H9 (cell line): Measurements from ENCODE around the gene LRMDA. TPM values are rescaled to one million over a fixed set of nuclear protein-coding genes. Genes with fewer than 3 reads are reported as not detected.

ENCODE experiments used
- DNase-seq: peaks from one replicate; pipeline ENCODE4 v3.0.0-alpha.2; 2017
- H2AFZ ChIP-seq: one replicate; pipeline ENCODE4 v1.6.1; 2013; ENCODE audit warnings: mild to moderate bottlenecking, low read length, control low read depth, moderate library complexity
- H2AK5ac ChIP-seq: 2 replicates; pipeline ENCODE4 v1.6.1; 2013; ENCODE audit warnings: low read length, control low read depth, mixed read lengths; ENCODE audit not compliant: insufficient read length
- H2BK120ac ChIP-seq: one replicate; pipeline ENCODE4 v1.6.1; 2013; ENCODE audit warnings: low read depth, mild to moderate bottlenecking, low read length, control low read depth, inconsistent platforms; ENCODE audit not compliant: poor library complexity, severe bottlenecking
- H2BK12ac ChIP-seq: 2 replicates; pipeline ENCODE4 v1.6.1; 2013; ENCODE audit warnings: low read length, control low read depth, mixed read lengths, low read depth; ENCODE audit not compliant: insufficient read length
- H2BK15ac ChIP-seq: 2 replicates; pipeline ENCODE4 v1.6.1; 2013; ENCODE audit warnings: low read depth, low read length, control low read depth
- H2BK20ac ChIP-seq: one replicate; pipeline ENCODE4 v1.6.1; 2013; ENCODE audit warnings: low read depth, mild to moderate bottlenecking, low read length, control low read depth, inconsistent platforms; ENCODE audit not compliant: poor library complexity, severe bottlenecking
- H2BK5ac ChIP-seq: 2 replicates; pipeline ENCODE4 v1.6.1; 2013; ENCODE audit warnings: low read length, control low read depth, mixed read lengths; ENCODE audit not compliant: insufficient read length
- H3K14ac ChIP-seq: 2 replicates; pipeline ENCODE4 v1.6.1; 2013; ENCODE audit warnings: low read length, control low read depth; ENCODE audit not compliant: insufficient read depth
- H3K18ac ChIP-seq: 2 replicates; pipeline ENCODE4 v1.6.1; 2013; ENCODE audit warnings: low read depth, mild to moderate bottlenecking, mixed read lengths, low read length, control low read depth; ENCODE audit not compliant: insufficient read length
- H3K23ac ChIP-seq: 2 replicates; pipeline ENCODE4 v1.6.1; 2013; ENCODE audit warnings: low read length, control low read depth, mixed read lengths, low read depth; ENCODE audit not compliant: insufficient read length
- H3K23me2 ChIP-seq: 2 replicates; pipeline ENCODE4 v1.6.1; 2013; ENCODE audit warnings: low read depth, mild to moderate bottlenecking, mixed read lengths, low read length, control low read depth; ENCODE audit not compliant: insufficient read length, poor library complexity, severe bottlenecking
- H3K27ac ChIP-seq: 2 replicates; pipeline ENCODE4 v1.5.1; 2013; ENCODE audit warnings: low read length, control low read depth, mixed read lengths, low read depth; ENCODE audit not compliant: insufficient read length
- H3K27me3 ChIP-seq: 2 replicates; pipeline ENCODE4 v1.6.1; 2013; ENCODE audit warnings: low read length, control low read depth, inconsistent platforms; ENCODE audit not compliant: insufficient read depth
- H3K4ac ChIP-seq: 2 replicates; pipeline ENCODE4 v1.6.1; 2013; ENCODE audit warnings: low read depth, mild to moderate bottlenecking, control low read depth, inconsistent platforms, low read length, moderate library complexity
- H3K4me1 ChIP-seq: 2 replicates; pipeline ENCODE4 v1.6.1; 2013; ENCODE audit warnings: low read length, control low read depth, inconsistent platforms; ENCODE audit not compliant: insufficient read depth
- H3K4me2 ChIP-seq: 2 replicates; pipeline ENCODE4 v1.6.1; 2013; ENCODE audit warnings: low read length, control low read depth, mixed read lengths; ENCODE audit not compliant: insufficient read length, insufficient read depth
- H3K56ac ChIP-seq: 2 replicates; pipeline ENCODE4 v1.6.1; 2013; ENCODE audit warnings: low read depth, mild to moderate bottlenecking, mixed read lengths, low read length, control low read depth; ENCODE audit not compliant: insufficient read length
- H3K79me1 ChIP-seq: 2 replicates; pipeline ENCODE4 v1.6.1; 2013; ENCODE audit warnings: low read depth, mild to moderate bottlenecking, moderate library complexity, low read length, control low read depth, inconsistent platforms; ENCODE audit not compliant: insufficient read depth, poor library complexity, severe bottlenecking
- H3K79me2 ChIP-seq: 2 replicates; pipeline ENCODE4 v1.6.1; 2013; ENCODE audit warnings: low read length, control low read depth, inconsistent platforms; ENCODE audit not compliant: insufficient read depth
- H3K9ac ChIP-seq: 2 replicates; pipeline ENCODE4 v1.6.1; 2013; ENCODE audit warnings: low read length, control low read depth, mixed read lengths; ENCODE audit not compliant: insufficient read length; ENCODE audit errors: extremely low read depth
- H3K9me3 ChIP-seq: one replicate; pipeline ENCODE4 v1.6.1; 2013; ENCODE audit warnings: low read depth, low read length, inconsistent platforms; ENCODE audit not compliant: control insufficient read depth
- H3T11ph ChIP-seq: one replicate; pipeline ENCODE4 v1.6.1; 2013; ENCODE audit warnings: mild to moderate bottlenecking, low read length, control low read depth, inconsistent platforms
- H4K20me1 ChIP-seq: one replicate; pipeline ENCODE4 v1.6.1; 2013; ENCODE audit not compliant: control insufficient read depth, insufficient read length, insufficient read depth
- H4K5ac ChIP-seq: 2 replicates; pipeline ENCODE4 v1.6.1; 2013; ENCODE audit warnings: low read depth, mild to moderate bottlenecking, mixed read lengths, low read length, control low read depth; ENCODE audit not compliant: insufficient read length
- H4K8ac ChIP-seq: replicated peaks from 2 replicates; pipeline ENCODE4 v1.6.1; 2013; ENCODE audit warnings: low read length, control low read depth, mixed read lengths, low read depth; ENCODE audit not compliant: insufficient read length
- H4K91ac ChIP-seq: 2 replicates; pipeline ENCODE4 v1.6.1; 2013; ENCODE audit warnings: low read depth, mild to moderate bottlenecking, moderate library complexity, mixed read lengths, low read length, control low read depth; ENCODE audit not compliant: insufficient read length
- H3K27ac Mint-ChIP-seq, 3 experiments: 2 replicates in 2 of 3; 3 replicates in 1 of 3; pipeline ENCODE4 v1.8.0; 2020 to 2021; ENCODE audit warnings: mixed read lengths in 3 of 3, mild to moderate bottlenecking in 1 of 3, moderate library complexity in 1 of 3
- H3K27me3 Mint-ChIP-seq: 2 replicates; pipeline ENCODE4 v1.8.0; 2021; ENCODE audit warnings: low read depth, mild to moderate bottlenecking, moderate library complexity, mixed read lengths
- H3K36me3 Mint-ChIP-seq, 3 experiments: 2 replicates in 2 of 3; 3 replicates in 1 of 3; pipeline ENCODE4 v1.8.0; 2020 to 2021; ENCODE audit warnings: low read depth in 3 of 3, mixed read lengths in 3 of 3; ENCODE audit not compliant: insufficient read depth in 1 of 3
- H3K4me1 Mint-ChIP-seq, 2 experiments: 2 replicates each; pipeline ENCODE4 v1.8.0; 2020; ENCODE audit warnings: mixed read lengths in 2 of 2
- H3K4me3 Mint-ChIP-seq, 2 experiments: 2 replicates in 1 of 2; 3 replicates in 1 of 2; pipeline ENCODE4 v1.8.0; 2020 to 2021; ENCODE audit warnings: mild to moderate bottlenecking in 2 of 2, mixed read lengths in 2 of 2, moderate library complexity in 1 of 2
- H3K9me3 Mint-ChIP-seq, 2 experiments: 2 replicates in 1 of 2; 3 replicates in 1 of 2; pipeline ENCODE4 v1.8.0; 2020; ENCODE audit warnings: mild to moderate bottlenecking in 2 of 2, mixed read lengths in 2 of 2, moderate library complexity in 1 of 2
- CTCF ChIP-seq: fragments of 200-600 bp; sonication (generic); conservative IDR thresholded peaks from 3 replicates; pipeline ENCODE4 v1.8.0; 2021; ENCODE audit warnings: antibody characterized with exemption, mild to moderate bottlenecking
- WGBS: extraction: QIAGEN DNeasy Blood & Tissue Kit; methylation state at CpG from one replicate; pipeline ENCODE4 v1.1.7; 2013; ENCODE audit warnings: missing lambda C conversion rate, low lambda C conversion rate, mixed read lengths; ENCODE audit not compliant: insufficient read length; ENCODE audit errors: extremely low coverage; 5-methylcytosine and 5-hydroxymethylcytosine counted together
- total RNA-seq: library from RNA; stranded (reverse); gene quantifications from 2 replicates; pipeline ENCODE4 v1.2.1, GENCODE V29; 2021

LRMDA gene
- total RNA-seq, 1 experiment from 2014 or later, result 1.8 TPM

DNA sequence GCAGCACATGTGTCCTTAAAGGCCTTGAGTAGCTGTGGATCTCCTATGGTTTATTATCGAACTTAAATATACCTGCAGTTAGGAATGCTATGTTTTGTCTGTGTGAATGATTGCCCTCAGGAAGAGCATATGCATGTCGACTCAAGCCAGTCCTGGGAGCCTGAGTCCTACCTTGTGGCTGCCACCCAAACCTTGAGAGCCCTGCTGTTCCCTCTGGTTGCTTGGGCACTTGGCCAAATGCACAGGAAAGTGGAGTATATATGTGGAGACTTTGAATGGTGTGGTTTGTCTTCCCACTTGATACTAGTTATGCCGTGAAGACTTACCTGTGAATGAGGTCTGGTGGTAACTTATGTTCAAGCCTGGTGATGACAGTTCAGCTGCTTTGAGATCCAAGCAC, 409.8 kb downstream of the LRMDA start:
- H3K27ac ChIP-seq, result no peak overlapping the region
- no peaks in the 10 kb centered on the region for H3K79me1 ChIP-seq
- H2BK12ac ChIP-seq, result no peak overlapping the region
- H3K4me1 ChIP-seq, result peaks cover 7% of the 10 kb centered on the region; the same call in 1 of the 2 replicates
- H3K9me3 Mint-ChIP-seq, result no peaks in the 10 kb centered on the region
- H3K27me3 ChIP-seq, result no peaks in the 10 kb centered on the region
- no peak overlapping the region for H3K14ac ChIP-seq
- H3K27me3 Mint-ChIP-seq, result no peaks in the 10 kb centered on the region
- no peaks in the 10 kb centered on the region for H3K36me3 Mint-ChIP-seq
- no peak overlapping the region for H3K23ac ChIP-seq
- no peak overlapping the region for H2AFZ ChIP-seq
- no peak overlapping the region for H3K4me3 Mint-ChIP-seq
- no peak overlapping the region for H2BK15ac ChIP-seq
- WGBS, result no CpG with 5 or more reads among the region's 3 CpGs
- no peak overlapping the region for H2BK20ac ChIP-seq
- H3K4ac ChIP-seq, result no peak overlapping the region
- no peak overlapping the region for H3T11ph ChIP-seq
- H3K4me1 Mint-ChIP-seq, result peaks cover 18 to 21% of the 10 kb centered on the region in 2 experiments
- no peak overlapping the region for H2BK5ac ChIP-seq
- H3K79me2 ChIP-seq, result no peaks in the 10 kb centered on the region
- H3K18ac ChIP-seq, result no peak overlapping the region
- H3K27ac Mint-ChIP-seq, result no peak overlapping the region
- H4K8ac ChIP-seq, result no peak overlapping the region
- H3K9ac ChIP-seq, result no peak overlapping the region
- no peak overlapping the region for H3K56ac ChIP-seq
- DNase-seq, result no peak
- H3K9me3 ChIP-seq, result no peaks in the 10 kb centered on the region
- H2AK5ac ChIP-seq, result no peak overlapping the region
- H2BK120ac ChIP-seq, result no peak overlapping the region
- H4K91ac ChIP-seq, result no peak overlapping the region
- H3K23me2 ChIP-seq, result no peaks in the 10 kb centered on the region
- H3K4me2 ChIP-seq, result no peak overlapping the region
- no peaks in the 10 kb centered on the region for H4K20me1 ChIP-seq
- H4K5ac ChIP-seq, result no peak overlapping the region
- TF ChIP-seq CTCF, result no peak
